Stimulated activated naive CD8-positive, alpha-beta T cell treated with anti-CD3 and anti-CD28 coated beads, Interleukin-15, amount 100 ng/mL, for 72 hours (primary cell): ENCODE data around the gene LUC7L3.
"Not testable (repeated sequence)": the region's sequence is repeated elsewhere in the genome, so short reads cannot be mapped to it uniquely, and the experiment has no call there.

Experiments used
- ATAC-seq: fragments of 150-1000 bp; cut with Tn5 transposase; 2 replicates; pipeline ENCODE4 v1.10.0; 2021; ENCODE audit warnings: mild to moderate bottlenecking, moderate library complexity
- DNase-seq, 2 donors: peaks; one replicate each; pipeline ENCODE4 v3.0.0; 2021 to 2022
- H3K27ac Mint-ChIP-seq, 2 donors: one replicate each; pipeline ENCODE4 v1.8.0; 2022; ENCODE audit warnings: mild to moderate bottlenecking in 2 of 2, mixed read lengths in 2 of 2, moderate library complexity in 2 of 2
- H3K27me3 Mint-ChIP-seq: one replicate; pipeline ENCODE4 v1.8.0; 2022; ENCODE audit warnings: mixed read lengths
- H3K4me1 Mint-ChIP-seq: one replicate; pipeline ENCODE4 v1.8.0; 2022; ENCODE audit warnings: mild to moderate bottlenecking, mixed read lengths
- H3K4me3 Mint-ChIP-seq, 2 donors: one replicate each; pipeline ENCODE4 v1.8.0; 2022; ENCODE audit warnings: mild to moderate bottlenecking in 2 of 2, mixed read lengths in 2 of 2, moderate library complexity in 1 of 2
- H3K9me3 Mint-ChIP-seq, 2 donors: one replicate each; pipeline ENCODE4 v1.8.0; 2022; ENCODE audit warnings: mixed read lengths in 2 of 2

Gene LUC7L3

GRCh38 chr17:50798424-50799288, 79.3 kb downstream of the LUC7L3 start:
- Mint-ChIP-seq H3K27me3 (no peaks in the 10 kb centered on the region), H3K4me1 (no peaks in the 10 kb centered on the region), H3K9me3 (no peaks in the 10 kb centered on the region), H3K27ac (peak overlapping the region in 1 of 2 donors; percentile 84), H3K4me3 (no peak overlapping the region)
- ATAC-seq (no peak), DNase-seq (no peak)

DNA sequence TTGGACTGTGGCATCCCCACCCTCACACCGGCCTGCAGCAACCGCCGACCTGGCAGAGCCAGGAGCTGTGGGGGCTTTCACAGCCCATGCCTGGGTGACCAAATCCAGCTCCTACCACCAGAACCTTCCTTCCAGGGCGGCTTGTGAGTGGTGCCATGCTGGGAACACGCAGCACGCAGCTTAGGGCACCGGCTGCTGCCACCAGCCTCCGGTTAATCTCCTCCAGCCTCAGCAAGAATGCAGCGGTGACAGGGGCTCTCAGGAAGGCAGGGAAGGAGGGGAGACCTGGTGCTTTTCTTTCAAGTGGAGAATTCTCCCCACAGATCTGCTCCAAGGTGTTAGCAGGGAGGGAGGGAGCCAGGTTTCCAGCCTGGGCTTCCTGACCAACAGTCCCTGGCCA, 80.2 kb downstream of the LUC7L3 start:
- H3K27ac Mint-ChIP-seq = no peak overlapping the region
- H3K9me3 Mint-ChIP-seq = no peaks in the 10 kb centered on the region
- no peak for ATAC-seq
- H3K4me3 Mint-ChIP-seq = no peak overlapping the region
- no peaks in the 10 kb centered on the region for H3K27me3 Mint-ChIP-seq
- H3K4me1 Mint-ChIP-seq = no peaks in the 10 kb centered on the region
- no peak for DNase-seq

DNA sequence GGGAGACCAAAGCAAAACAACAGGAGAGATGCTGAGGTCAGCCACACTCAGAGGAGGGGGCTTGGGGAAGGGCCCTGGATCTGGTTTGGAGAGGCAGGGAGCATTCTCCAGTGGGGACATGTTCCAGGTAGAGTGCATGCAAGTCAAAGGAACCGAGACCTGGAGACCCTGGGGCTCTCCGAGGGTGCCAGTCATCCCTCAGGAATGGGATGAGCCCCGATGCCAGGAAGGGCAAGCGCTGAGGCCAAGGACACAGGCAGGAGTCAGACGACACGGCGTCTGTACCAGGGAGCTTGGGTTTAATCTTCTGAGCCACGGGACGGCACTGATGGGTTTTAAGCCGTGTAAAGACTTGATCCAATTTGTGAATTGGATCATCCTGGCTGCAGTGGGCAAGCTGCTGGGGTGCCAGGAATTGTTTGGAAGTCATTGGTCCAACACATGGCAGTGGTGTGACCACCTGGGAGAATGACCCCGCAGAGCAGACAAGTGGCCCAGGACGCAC, 80.8 kb downstream of the LUC7L3 start:
- no peaks in the 10 kb centered on the region for H3K4me1 Mint-ChIP-seq
- no peak overlapping the region for H3K4me3 Mint-ChIP-seq
- ATAC-seq = no peak
- no peak for DNase-seq
- no peak overlapping the region for H3K27ac Mint-ChIP-seq
- no peaks in the 10 kb centered on the region for H3K9me3 Mint-ChIP-seq
- H3K27me3 Mint-ChIP-seq = no peaks in the 10 kb centered on the region

DNA sequence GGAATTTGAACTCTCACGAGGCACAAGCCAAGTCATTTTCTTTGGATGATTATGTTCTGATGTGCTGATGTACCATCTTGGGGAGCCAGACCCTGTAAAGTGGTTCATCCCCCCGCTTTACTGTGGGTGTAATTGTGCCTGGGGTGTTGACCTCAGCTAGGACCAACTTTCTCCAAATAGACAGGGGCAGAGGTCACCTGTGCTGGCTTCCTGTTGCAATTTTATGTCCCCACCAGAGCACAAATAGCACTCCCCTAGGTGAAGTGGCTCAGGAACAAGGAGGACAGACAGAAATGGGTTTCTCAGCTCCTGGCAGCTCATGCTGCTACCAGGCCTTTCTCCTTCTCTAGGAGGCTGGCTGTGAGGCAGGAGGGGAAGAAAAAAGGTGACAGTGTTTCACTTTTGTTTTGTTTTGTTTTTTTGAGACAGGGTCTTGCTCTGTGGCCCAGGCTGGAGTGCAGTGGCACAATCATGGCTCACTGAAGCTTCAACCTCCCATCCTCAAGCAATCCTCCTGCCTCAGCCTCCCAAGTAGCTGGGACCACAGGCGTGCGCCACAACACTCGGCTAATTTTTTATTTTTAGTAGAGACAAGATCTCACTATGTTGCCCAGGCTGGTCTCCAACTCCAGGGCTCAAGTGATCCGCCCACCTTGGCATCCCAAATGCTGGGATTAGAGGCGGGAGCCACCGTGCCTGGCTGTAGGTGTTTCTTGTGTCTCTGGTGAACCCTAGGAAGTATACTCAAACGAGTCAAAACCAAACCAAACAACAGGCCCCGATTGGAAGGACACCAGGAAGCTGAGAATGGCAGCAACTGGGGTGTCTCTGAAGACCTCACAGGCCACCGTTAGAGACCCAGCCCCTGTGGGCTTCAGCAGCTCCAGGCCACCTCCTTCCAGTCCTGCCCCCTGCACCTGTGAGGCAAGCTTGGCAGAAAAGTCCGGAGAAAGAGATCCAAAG, 83.5 kb downstream of the LUC7L3 start:
- Mint-ChIP-seq H3K27me3 (no peaks in the 10 kb centered on the region), H3K27ac (no peak overlapping the region), H3K9me3 (no peaks in the 10 kb centered on the region), H3K4me1 (no peaks in the 10 kb centered on the region), H3K4me3 (no peak overlapping the region)
- ATAC-seq = no peak
- no peak for DNase-seq

- no peaks in the 10 kb centered on the region for H3K9me3 Mint-ChIP-seq
- no peaks in the 10 kb centered on the region for H3K27me3 Mint-ChIP-seq
- no peak for ATAC-seq
Measured at GRCh38 chr17:50803676-50804075, 84.3 kb downstream of the LUC7L3 start.

DNA sequence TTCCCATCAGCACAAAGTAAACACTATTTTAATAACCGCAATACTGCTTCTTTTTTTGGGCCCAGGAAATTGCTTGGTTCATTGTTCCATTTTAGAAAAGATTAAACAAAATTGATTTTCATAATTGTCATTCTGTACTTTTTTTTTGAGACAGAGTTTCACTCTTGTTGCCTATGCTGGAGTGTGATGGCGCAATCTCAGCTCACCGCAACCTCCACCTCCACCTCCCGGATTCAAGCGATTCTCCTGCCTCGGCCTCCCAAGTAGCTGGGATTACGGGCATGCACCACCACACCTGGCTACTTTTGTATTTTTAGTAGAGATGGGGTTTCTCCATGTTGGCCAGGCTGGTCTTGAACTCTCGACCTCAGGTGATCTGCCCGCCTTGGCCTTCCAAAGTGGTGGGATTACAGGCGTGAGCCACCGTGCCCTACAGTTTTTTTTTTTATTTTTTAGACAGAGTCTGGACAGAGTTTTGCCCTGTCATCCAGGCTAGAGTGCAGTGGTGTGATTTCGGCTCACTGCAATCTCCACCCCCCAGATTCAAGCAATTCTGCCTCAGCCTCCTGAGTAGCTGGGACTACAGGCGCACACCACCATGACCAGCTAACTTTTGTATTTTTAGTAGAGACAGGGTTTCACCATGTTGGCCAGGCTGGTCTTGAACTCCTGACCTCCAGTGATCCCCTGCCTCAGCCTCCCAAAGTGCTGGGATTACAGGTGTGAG, 85.5 kb downstream of the LUC7L3 start:
- ATAC-seq, H3K4me3 Mint-ChIP-seq, DNase-seq, H3K4me1 Mint-ChIP-seq, H3K27ac Mint-ChIP-seq, H3K9me3 Mint-ChIP-seq, H3K27me3 Mint-ChIP-seq: not testable (repeated sequence)

More at GRCh38 chr17:50803676-50804075, 84.3 kb downstream of the LUC7L3 start:
- no peak overlapping the region for H3K4me3 Mint-ChIP-seq
- no peak for DNase-seq
- H3K4me1 Mint-ChIP-seq = no peaks in the 10 kb centered on the region
- H3K27ac Mint-ChIP-seq = no peak overlapping the region

DNA sequence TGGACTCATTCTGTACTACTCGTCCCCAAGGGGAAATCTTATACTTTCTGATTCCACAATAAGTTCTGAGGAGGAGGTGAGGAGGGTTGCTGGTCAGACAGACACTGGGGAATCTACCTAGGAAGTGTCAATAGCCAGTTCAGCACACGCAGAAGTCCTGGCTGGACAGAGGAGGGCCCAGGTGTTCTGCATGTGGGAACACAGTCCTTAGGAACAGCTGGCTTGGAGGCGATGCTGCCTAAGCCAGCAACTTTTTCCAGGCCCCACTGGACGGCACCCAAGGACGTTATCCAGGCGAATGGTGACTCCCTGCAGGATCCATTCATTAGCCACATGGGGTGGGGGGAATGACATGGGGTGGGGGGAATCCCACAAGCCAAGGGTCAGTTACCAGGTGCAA, 86.1 kb downstream of the LUC7L3 start:
- no peaks in the 10 kb centered on the region for H3K4me1 Mint-ChIP-seq
- H3K27me3 Mint-ChIP-seq = no peaks in the 10 kb centered on the region
- H3K9me3 Mint-ChIP-seq = no peaks in the 10 kb centered on the region
- no peak for DNase-seq
- H3K4me3 Mint-ChIP-seq = no peak overlapping the region
- ATAC-seq = no peak
- H3K27ac Mint-ChIP-seq = no peak overlapping the region
